Activated CD8-positive, alpha-beta T cell treated with anti-CD3 and anti-CD28 coated beads, Interleukin-2, amount 10 ng/mL, durations not matched to agents 7 days and 5 days (primary cell): ENCODE measurements around the gene RASA4B. TPM values are rescaled to one million over a fixed set of nuclear protein-coding genes. Genes with fewer than 3 reads are reported as not detected.
"Not testable (repeated sequence)": the region's sequence is repeated elsewhere in the genome, so short reads cannot be mapped to it uniquely, and the experiment has no call there.

Source experiments
- ATAC-seq: fragments of 150-1000 bp; cut with Tn5 transposase; one replicate; pipeline ENCODE4 v1.10.0; 2021; ENCODE audit warnings: moderate library complexity
- CTCF ChIA-PET: fragments of 350-600 bp; sonication (Branson Sonifier 250); formaldehyde crosslinking; loops from one replicate; lab custom pipeline; 2021; ENCODE audit warnings: antibody characterized with exemption; lab: Charles Lee
- POLR2A ChIA-PET: fragments of 350-600 bp; sonication (Branson Sonifier 250); formaldehyde crosslinking; loops from one replicate; lab custom pipeline; 2021; ENCODE audit warnings: antibody characterized with exemption; lab: Charles Lee
- DNase-seq: peaks from one replicate; pipeline ENCODE4 v3.0.0-alpha.2; 2020
- H3K27ac Mint-ChIP-seq: one replicate; pipeline ENCODE4 v1.8.0; 2021; ENCODE audit warnings: mild to moderate bottlenecking, mixed read lengths
- H3K27me3 Mint-ChIP-seq: one replicate; pipeline ENCODE4 v1.8.0; 2021; ENCODE audit warnings: low read depth, mixed read lengths
- H3K36me3 Mint-ChIP-seq: one replicate; pipeline ENCODE4 v1.8.0; 2021; ENCODE audit warnings: low read depth, mixed read lengths
- H3K4me1 Mint-ChIP-seq: one replicate; pipeline ENCODE4 v1.8.0; 2021; ENCODE audit warnings: low read depth, mixed read lengths
- H3K4me3 Mint-ChIP-seq: one replicate; pipeline ENCODE4 v1.8.0; 2021; ENCODE audit warnings: mild to moderate bottlenecking, mixed read lengths
- H3K9me3 Mint-ChIP-seq: one replicate; pipeline ENCODE4 v1.8.0; 2022; ENCODE audit warnings: mixed read lengths; ENCODE audit not compliant: insufficient read depth
- total RNA-seq, 2 experiments: library from RNA; stranded (reverse); gene quantifications; one replicate each; pipeline ENCODE4 v1.2.3, GENCODE V29; 2021

The RASA4B gene
- total RNA-seq, 2 experiments from 2014 or later: 18.9 to 21.1 TPM

DNA sequence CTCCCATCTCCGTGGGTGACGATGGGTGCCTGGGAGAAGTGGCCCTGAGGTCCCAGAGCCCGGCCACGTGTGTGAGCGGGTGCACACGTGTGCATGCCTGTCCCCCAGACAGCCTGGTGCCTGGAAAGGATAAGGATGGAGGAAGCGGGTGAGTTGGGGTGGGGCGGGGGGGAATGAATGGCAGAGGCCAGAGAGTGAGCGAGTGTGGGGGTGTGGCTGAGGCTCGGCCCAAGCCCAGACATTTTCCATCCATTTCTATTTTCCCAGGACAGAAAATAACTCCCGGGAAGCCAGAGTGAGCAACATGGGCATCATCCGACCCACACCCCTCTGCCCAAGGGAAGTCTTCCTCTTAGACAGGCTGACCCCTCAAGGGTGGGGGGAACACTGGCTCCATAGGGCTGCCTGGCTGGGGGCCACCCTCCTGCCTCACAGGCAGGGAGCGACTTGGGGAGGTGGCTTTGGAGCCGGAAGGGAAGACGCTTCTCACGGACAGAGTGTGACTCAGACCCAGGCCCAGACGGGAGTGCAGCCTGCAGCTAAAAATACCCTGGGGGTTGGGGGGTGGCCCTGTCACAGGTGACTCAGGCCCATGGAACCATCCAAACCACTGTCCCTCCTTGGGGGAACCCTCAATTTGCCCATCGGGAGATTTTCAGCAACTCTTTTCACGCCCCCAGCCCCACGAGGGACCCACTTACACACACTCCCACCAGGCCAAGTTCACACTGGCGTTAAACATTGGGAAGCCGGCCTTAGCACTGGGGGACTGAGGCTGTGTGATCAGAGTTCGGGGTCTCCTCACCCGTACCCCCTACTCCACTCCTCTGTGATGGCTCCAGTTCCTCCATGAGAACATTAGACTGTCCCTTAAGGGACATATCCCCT is 12.0 kb downstream of the RASA4B start:
- H3K4me3 Mint-ChIP-seq, H3K27ac Mint-ChIP-seq, H3K27me3 Mint-ChIP-seq, H3K4me1 Mint-ChIP-seq, CTCF ChIA-PET, H3K36me3 Mint-ChIP-seq, H3K9me3 Mint-ChIP-seq, POLR2A ChIA-PET, ATAC-seq: not testable (repeated sequence)
- peak; percentile 20 for DNase-seq

DNA sequence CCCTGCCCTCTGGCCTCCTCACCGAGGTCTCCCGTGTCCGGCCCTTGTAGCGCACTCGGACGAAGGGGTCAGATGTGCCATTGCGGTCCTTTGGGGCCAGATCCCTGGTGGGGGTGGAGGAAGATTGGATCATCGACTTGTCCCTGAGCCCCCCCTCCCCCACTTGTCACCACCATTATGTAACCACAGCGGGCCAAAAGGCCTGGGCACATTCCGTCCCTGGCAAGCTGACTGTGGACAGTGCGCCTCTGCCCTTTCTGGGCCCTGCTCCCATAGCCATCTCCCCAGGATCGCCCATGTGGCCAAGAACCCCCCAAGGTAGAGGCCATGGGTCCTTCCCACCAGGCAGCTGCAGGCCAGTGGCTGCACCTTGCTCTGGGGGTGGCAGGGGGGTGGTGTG is 14.4 kb downstream of the RASA4B start:
- H3K9me3 Mint-ChIP-seq, H3K4me3 Mint-ChIP-seq, POLR2A ChIA-PET, H3K27ac Mint-ChIP-seq, ATAC-seq, H3K4me1 Mint-ChIP-seq, H3K36me3 Mint-ChIP-seq, DNase-seq, CTCF ChIA-PET, H3K27me3 Mint-ChIP-seq: not testable (repeated sequence)

DNA sequence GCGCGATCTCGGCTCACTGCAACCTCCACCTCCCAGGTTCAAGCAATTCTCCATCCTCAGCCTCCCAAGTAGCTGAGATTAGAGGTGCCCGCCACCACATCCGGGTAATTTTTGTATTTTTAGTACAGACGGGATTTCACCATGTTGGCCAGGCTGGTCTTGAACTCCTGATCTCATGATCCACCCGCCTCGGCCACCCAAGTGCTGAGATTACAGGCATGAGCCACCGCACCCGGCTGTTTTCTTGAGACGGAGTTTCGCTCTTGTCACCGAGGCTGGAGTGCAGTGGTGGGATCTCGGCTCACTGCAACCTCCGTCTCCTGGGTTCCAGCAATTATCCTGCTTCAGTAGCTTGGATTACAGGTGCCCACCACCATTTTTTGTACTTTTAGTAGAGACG is 19.3 kb downstream of the RASA4B start:
- DNase-seq, H3K9me3 Mint-ChIP-seq, H3K4me1 Mint-ChIP-seq, H3K4me3 Mint-ChIP-seq, ATAC-seq, H3K36me3 Mint-ChIP-seq, POLR2A ChIA-PET, H3K27me3 Mint-ChIP-seq, H3K27ac Mint-ChIP-seq, CTCF ChIA-PET: not testable (repeated sequence)

DNA sequence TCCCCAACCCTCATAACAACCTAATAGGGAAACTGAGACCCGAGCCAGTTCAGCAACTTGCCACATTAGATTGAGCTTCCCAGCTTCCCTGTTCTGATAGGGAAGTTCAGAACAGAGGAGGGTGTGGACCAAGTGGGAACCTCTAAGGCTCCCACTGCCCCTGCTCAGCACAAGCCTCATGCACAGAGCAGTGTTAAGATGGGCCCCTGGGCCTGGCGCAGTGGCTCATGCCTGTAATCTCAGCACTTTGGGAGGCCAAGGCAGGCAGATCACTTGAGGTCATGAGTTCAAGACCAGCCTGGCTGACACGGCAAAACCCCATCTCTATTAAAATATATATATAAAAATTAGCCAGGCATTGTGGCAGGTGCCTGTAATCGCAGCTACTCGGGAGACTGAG is 20.3 kb downstream of the RASA4B start:
- CTCF ChIA-PET, H3K27ac Mint-ChIP-seq, H3K36me3 Mint-ChIP-seq, ATAC-seq, H3K9me3 Mint-ChIP-seq, H3K4me3 Mint-ChIP-seq, DNase-seq, H3K4me1 Mint-ChIP-seq, H3K27me3 Mint-ChIP-seq, POLR2A ChIA-PET: not testable (repeated sequence)

DNA sequence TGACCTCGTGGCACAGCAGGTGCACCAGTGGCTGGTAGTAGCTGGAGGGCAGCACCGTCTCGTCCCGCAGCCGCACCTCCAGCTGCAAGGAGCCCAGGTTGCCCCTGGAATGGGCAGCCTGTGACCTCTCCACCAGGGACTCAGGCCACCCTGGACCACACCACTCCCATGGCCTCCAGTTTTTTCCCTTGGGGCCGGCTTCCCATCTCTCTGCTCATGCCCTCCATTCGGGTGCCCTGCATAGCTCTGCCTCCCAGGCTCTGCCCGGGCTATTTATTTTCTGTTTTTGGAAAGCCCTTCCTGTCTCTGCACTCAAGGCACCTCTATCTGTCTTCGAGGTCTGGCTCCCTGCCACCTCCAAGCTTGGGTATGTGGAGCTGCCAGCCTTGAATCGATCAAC is 20.7 kb downstream of the RASA4B start:
- H3K36me3 Mint-ChIP-seq, ATAC-seq, DNase-seq, CTCF ChIA-PET, H3K4me3 Mint-ChIP-seq, H3K9me3 Mint-ChIP-seq, POLR2A ChIA-PET, H3K27ac Mint-ChIP-seq, H3K27me3 Mint-ChIP-seq, H3K4me1 Mint-ChIP-seq: not testable (repeated sequence)

DNA sequence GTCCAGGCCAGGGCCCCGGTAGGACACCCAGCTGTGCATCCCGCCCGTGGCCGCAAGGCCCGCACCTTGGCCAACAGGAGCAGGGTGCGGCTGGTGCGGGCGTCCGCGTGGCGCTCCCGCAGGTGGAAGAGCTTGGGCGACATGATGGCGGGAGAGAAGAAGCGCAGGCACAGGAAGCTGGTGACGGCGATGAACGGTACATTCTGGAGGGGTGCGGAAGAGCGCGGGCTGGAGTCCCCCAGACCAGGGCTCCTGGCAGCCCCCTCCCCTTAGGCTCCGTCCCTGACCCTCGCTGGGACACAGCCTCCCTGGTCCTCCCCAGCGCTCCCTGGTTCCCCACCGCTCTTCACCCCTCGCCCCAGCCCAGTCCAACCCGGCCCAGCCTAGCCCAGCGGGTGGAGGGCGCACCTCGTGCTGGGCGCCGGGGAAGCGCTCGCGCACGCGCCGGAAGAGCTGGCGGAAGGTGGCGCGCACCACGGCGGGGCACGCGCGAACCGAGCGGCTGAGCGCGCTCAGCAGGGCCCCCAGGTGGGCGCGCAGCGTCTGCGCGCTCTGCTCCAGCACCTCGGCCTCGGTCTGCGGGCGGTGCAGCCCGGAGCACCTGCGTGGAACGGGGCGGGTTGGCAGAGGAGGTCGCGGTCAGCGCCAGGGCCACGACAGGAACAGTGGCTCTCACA is 23.0 kb downstream of the RASA4B start:
- H3K4me1 Mint-ChIP-seq, CTCF ChIA-PET, POLR2A ChIA-PET, H3K9me3 Mint-ChIP-seq, H3K36me3 Mint-ChIP-seq, H3K27ac Mint-ChIP-seq, DNase-seq, H3K4me3 Mint-ChIP-seq, H3K27me3 Mint-ChIP-seq: not testable (repeated sequence)
- peak; percentile 79 for ATAC-seq

DNA sequence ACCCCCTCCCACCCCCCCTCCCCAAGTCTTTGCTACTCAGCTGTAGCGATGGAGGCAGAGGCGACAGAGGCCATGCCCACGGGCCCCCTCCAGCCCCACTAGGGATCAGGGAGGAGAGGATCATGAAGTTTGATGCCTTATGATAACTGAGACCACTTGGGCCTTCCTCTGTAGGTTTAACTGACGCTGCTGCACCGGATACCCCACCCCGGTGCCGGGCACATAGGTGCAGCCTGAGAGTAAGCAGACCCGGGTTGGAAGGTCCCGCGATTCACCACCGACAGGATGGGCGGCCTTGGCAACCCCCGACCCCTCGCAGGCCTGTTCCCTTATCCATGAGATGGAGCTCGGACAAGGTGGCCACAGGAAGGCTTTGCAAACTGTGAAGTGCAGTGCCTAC is 23.6 kb downstream of the RASA4B start:
- H3K4me1 Mint-ChIP-seq, H3K36me3 Mint-ChIP-seq, POLR2A ChIA-PET, CTCF ChIA-PET, H3K9me3 Mint-ChIP-seq, H3K27me3 Mint-ChIP-seq: not testable (repeated sequence)
- DNase-seq (peak; percentile 73), ATAC-seq (peak; percentile 22)
- H3K27ac Mint-ChIP-seq: peak overlapping the region; percentile 71
- H3K4me3 Mint-ChIP-seq: peak overlapping the region; percentile 43

DNA sequence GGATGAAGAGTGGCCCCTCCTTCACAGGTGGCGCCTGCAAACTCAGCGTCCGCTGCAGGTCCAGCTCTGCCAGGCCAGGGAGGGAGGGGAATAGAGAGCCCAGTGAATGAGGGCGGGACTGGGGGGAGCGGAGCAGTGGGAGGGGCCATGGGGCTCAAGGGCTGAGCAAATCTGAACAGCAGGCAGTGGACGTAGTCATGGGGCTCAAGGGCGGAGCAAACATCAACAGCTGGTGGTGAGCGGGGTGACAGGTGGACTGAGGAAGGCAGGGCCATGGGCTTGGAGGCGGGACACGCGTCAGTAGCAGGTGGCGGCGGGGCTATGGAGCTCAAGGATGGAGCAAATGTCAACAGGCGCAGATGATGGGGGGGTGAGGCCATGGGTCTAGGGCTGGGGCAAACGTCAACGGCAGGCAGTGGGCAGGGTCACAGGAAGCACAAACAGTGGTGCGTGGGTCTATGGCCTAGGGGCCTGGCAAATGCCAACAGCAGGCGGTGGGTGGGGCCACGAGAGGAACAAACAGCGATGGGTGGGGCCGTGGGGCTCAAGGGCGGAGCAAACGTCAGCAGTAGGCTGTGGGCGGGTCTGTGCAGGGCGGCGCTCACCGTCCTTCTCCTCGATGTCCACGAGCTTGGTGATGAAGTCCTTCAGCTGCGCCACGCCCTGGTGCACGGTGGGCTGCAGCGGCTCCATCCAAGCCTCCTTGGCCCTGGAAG is 24.2 kb downstream of the RASA4B start:
- H3K9me3 Mint-ChIP-seq, H3K27ac Mint-ChIP-seq, H3K4me1 Mint-ChIP-seq, H3K27me3 Mint-ChIP-seq, CTCF ChIA-PET, POLR2A ChIA-PET, H3K36me3 Mint-ChIP-seq, H3K4me3 Mint-ChIP-seq, DNase-seq: not testable (repeated sequence)
- peak; percentile 45 for ATAC-seq

DNA sequence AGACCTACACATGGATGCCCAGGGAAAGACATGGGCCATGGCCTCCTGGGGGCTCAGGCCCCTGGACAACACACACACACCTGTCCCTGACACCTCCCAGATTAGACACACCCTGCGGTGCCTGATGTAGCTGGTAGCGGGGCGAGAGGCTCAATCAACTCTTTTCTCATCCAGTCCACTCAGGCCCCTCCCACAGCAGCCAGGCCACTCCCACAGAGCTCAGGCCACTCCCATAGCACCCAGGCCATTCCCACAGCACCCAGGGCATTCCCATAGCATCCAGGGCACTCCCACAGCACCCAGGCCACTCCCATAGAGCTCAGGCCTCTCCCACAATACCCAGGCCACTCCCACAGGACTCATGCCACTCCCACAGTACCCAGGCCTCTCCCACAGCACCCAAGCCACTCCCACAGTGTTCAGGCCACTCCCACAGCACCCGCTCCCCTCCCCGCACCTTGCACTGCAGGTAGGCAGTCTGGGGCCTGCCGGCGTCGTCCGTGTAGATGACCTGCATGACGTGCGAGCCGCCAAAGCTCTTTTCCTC is 27.0 kb downstream of the RASA4B start:
- H3K36me3 Mint-ChIP-seq, H3K27ac Mint-ChIP-seq, H3K27me3 Mint-ChIP-seq, H3K9me3 Mint-ChIP-seq, H3K4me1 Mint-ChIP-seq, H3K4me3 Mint-ChIP-seq, CTCF ChIA-PET, POLR2A ChIA-PET: not testable (repeated sequence)
- ATAC-seq (peak; percentile 55), DNase-seq (peak; percentile 78)

DNA sequence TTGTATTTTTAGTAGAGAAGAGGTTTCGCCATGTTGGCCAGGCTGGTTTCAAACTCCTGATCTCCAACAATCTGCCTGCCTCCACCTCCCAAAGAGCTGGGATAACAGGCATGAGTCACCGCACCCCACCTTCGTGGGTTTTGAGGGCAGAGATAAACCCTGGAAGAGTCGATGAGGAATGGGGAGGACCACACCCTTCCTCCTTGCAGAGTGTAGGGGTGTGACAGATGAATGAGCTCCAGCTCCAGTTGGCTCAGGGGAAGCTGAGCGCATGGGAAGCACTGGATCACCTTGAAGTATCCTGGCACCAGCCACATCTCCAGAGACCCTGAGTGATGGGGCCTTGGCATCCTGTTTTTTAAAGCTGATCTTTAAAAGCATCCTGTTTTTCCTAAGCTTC is 33.3 kb downstream of the RASA4B start:
- DNase-seq, H3K27me3 Mint-ChIP-seq, H3K4me1 Mint-ChIP-seq, CTCF ChIA-PET, H3K36me3 Mint-ChIP-seq, H3K27ac Mint-ChIP-seq, H3K9me3 Mint-ChIP-seq, ATAC-seq, H3K4me3 Mint-ChIP-seq, POLR2A ChIA-PET: not testable (repeated sequence)

DNA sequence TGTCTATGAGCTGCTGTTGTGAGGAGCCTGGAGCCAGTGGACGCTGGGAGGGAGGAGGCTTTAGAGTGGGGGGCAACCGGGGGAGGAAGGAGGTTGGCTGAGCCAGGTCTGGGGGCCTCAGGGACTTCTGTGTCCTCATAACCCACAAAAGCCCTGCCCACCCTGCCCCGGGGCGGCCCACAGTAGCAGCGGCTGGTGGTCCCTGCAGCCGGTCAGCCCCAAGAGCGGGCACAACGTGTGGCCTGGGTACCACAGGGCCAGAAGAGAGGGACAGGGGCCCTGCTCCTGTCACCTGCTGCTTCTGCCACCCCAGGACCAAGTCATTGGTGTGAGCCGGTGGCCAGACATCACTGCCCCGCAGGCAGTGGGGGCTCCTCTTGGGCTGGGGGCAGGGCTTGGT is 35.6 kb downstream of the RASA4B start:
- DNase-seq, ATAC-seq, H3K27ac Mint-ChIP-seq, H3K9me3 Mint-ChIP-seq, CTCF ChIA-PET, H3K27me3 Mint-ChIP-seq, H3K4me1 Mint-ChIP-seq, H3K4me3 Mint-ChIP-seq, H3K36me3 Mint-ChIP-seq, POLR2A ChIA-PET: not testable (repeated sequence)
